GM12878 (cell line): ENCODE measurements around the gene CRP. TPM values are rescaled to one million over a fixed set of nuclear protein-coding genes. Genes with fewer than 3 reads are reported as not detected.

Experiments
- ATAC-seq: fragments of 200-7000 bp; cut with Tn5 transposase; 3 replicates; pipeline ENCODE4 v1.9.1; 2020; ENCODE audit warnings: mild to moderate bottlenecking, moderate library complexity
- BruUV-seq: library from RNA; stranded (reverse); fragments of 400-500 nt; replicated peaks from 2 replicates; lab custom pipeline; 2021; lab: Mats Ljungman, UMichigan
- CTCF ChIA-PET: fragments of 300-600 bp; sonication (Branson Sonifier 250); formaldehyde crosslinking; extraction: SDS; loops from one replicate; lab custom pipeline; 2021; ENCODE audit warnings: inconsistent platforms; lab: Yijun Ruan, JAX
- POLR2A ChIA-PET: fragments of 350-600 bp; formaldehyde crosslinking; extraction: SDS; loops from one replicate; lab custom pipeline; 2021; ENCODE audit warnings: inconsistent platforms; lab: Charles Lee
- RAD21 ChIA-PET: fragments of 300-600 bp; sonication (Branson Sonifier 250); formaldehyde crosslinking; loops from one replicate; lab custom pipeline; 2023; ENCODE audit warnings: antibody characterized with exemption; ENCODE audit not compliant: unreplicated experiment; lab: Charles Lee
- SMC1A ChIA-PET: fragments of 300-600 bp; sonication (Branson Sonifier 250); formaldehyde crosslinking; loops from one replicate; lab custom pipeline; 2023; ENCODE audit not compliant: unreplicated experiment, uncharacterized antibody; lab: Charles Lee
- DNase-seq: peaks from one replicate; pipeline ENCODE4 v3.0.0-alpha.2; 2011; ENCODE audit warnings: low read depth, low spot score
- FAIRE-seq: peaks from 3 replicates; lab custom pipeline; 2011; peaks lifted over from hg19 to GRCh38; lab: Jason Lieb, UNC
- H2AFZ ChIP-seq: 2 replicates; pipeline ENCODE4 v1.6.0; 2011; ENCODE audit warnings: low read depth, low read length, control low read depth; ENCODE audit not compliant: control insufficient read depth
- H3K27ac ChIP-seq: 2 replicates; pipeline ENCODE4 v1.5.1; 2011; ENCODE audit warnings: control low read depth; ENCODE audit not compliant: control insufficient read depth, insufficient read depth
- H3K27me3 ChIP-seq, 2 experiments: replicated peaks in 1 of 2; 2 replicates each; pipeline versions ENCODE4 v1.6.0 to v1.6.1; 2011; ENCODE audit warnings: low read length in 1 of 2; ENCODE audit not compliant: control insufficient read depth in 2 of 2, insufficient read depth in 2 of 2
- H3K36me3 ChIP-seq, 2 experiments: 2 replicates each; pipeline ENCODE4 v1.5.1; 2011; ENCODE audit warnings: low read length in 1 of 2; ENCODE audit not compliant: control insufficient read depth in 2 of 2, insufficient read depth in 2 of 2
- H3K4me1 ChIP-seq: 2 replicates; pipeline ENCODE4 v1.6.1; 2011; ENCODE audit warnings: mild to moderate bottlenecking, low read length, moderate library complexity, mixed read lengths; ENCODE audit not compliant: control insufficient read depth, insufficient read depth
- H3K4me2 ChIP-seq: 2 replicates; pipeline ENCODE4 v1.6.0; 2011; ENCODE audit warnings: control low read depth; ENCODE audit not compliant: control insufficient read depth, insufficient read depth
- H3K4me3 ChIP-seq: fragments of 200-600 bp; sonication (generic); 2 replicates; pipeline ENCODE4 v1.5.1; 2016
- H3K79me2 ChIP-seq: 2 replicates; pipeline ENCODE4 v1.6.0; 2011; ENCODE audit warnings: low read length; ENCODE audit not compliant: control insufficient read depth, insufficient read depth
- H3K9ac ChIP-seq: 2 replicates; pipeline ENCODE4 v1.8.0; 2011; ENCODE audit warnings: low read length, control low read depth, mixed read lengths; ENCODE audit not compliant: control insufficient read depth, insufficient read depth
- H3K9me3 ChIP-seq: replicated peaks from 3 replicates; pipeline ENCODE4 v1.5.1; 2011; ENCODE audit warnings: mild to moderate bottlenecking, low read length; ENCODE audit not compliant: control insufficient read depth, insufficient read depth
- H4K20me1 ChIP-seq: 2 replicates; pipeline ENCODE4 v1.6.0; 2011; ENCODE audit not compliant: control insufficient read depth, insufficient read depth
- BACH1 ChIP-seq: fragments of 450-650 bp; IDR thresholded peaks from 2 replicates; pipeline ENCODE4 v1.6.1; 2017; ENCODE audit warnings: mild to moderate bottlenecking, borderline replicate concordance
- HCFC1 ChIP-seq: fragments of 150-350 bp; IDR thresholded peaks from 2 replicates; pipeline ENCODE4 v1.6.1; 2014; ENCODE audit warnings: low read length
- NR2F1 ChIP-seq: fragments of 450-650 bp; conservative IDR thresholded peaks from 2 replicates; pipeline ENCODE4 v1.6.1; 2017; ENCODE audit warnings: mild to moderate bottlenecking
- RFX5 ChIP-seq: IDR thresholded peaks from 2 replicates; pipeline ENCODE4 v1.6.1; 2011; ENCODE audit warnings: low read depth, low read length, improper control_type of control experiment
- SREBF2 ChIP-seq: IDR thresholded peaks from 2 replicates; pipeline ENCODE4 v1.6.1; 2012; ENCODE audit warnings: mild to moderate bottlenecking, low read length
- TBL1XR1 ChIP-seq: IDR thresholded peaks from 2 replicates; pipeline ENCODE4 v1.6.1; 2012; ENCODE audit warnings: low read depth, low read length, improper control_type of control experiment
- WGBS: methylation state at CpG from one replicate; pipeline ENCODE4 v1.1.6; 2016; ENCODE audit warnings: low lambda C conversion rate; ENCODE audit not compliant: insufficient replicate concordance, insufficient coverage; ENCODE audit errors: missing lambda C conversion rate; 5-methylcytosine and 5-hydroxymethylcytosine counted together
- in situ Hi-C: fragments of 300-500 bp; cut with MboI; formaldehyde crosslinking; loops from 9 replicates; pipeline ENCODE4 v1.14.3; 2018; ENCODE audit warnings: mixed read lengths
- intact Hi-C: fragments of 100-400 bp; cut with micrococcal nuclease; formaldehyde crosslinking; loops from one replicate; pipeline ENCODE4 v1.14.2; 2022; ENCODE audit not compliant: unreplicated experiment
- polyA plus RNA-seq, 11 experiments: library from polyadenylated mRNA; depleted of rRNA in 4 of 11; unstranded in 6 of 11; stranded (reverse) in 5 of 11; fragments of >200 nt; fragmentation: Nextera tagmentation in 4 of 11; fragmentation: Illumina TruSeq in 1 of 11; extraction: Ambion mirVana in 4 of 11; extraction: Trizol in 1 of 11; gene quantifications; 1 replicate in 1 of 11; 2 replicates in 10 of 11; pipeline versions ENCODE4 v1.2.1 to v1.2.3, GENCODE V29; 2011 to 2016; ENCODE audit warnings: inconsistent platforms in 2 of 11, missing spikeins in 2 of 11, low read depth in 1 of 11
- total RNA-seq, 4 experiments: library from RNA; depleted of rRNA in 3 of 4; stranded (reverse); fragments of >200 nt in 3 of 4; fragmentation: Illumina TruSeq in 1 of 4; extraction: Trizol in 1 of 4; gene quantifications; 2 replicates each; pipeline versions ENCODE4 v1.2.1 to v1.2.3, GENCODE V29; 2013 to 2021
- TF ChIP-seq, protein P1 (sequence below): fragments of 150-350 bp; IDR thresholded peaks from 2 replicates; pipeline ENCODE4 v1.6.1; 2014; ENCODE audit warnings: mild to moderate bottlenecking, low read depth, low read length

The CRP gene
- total and polyA plus RNA-seq, 10 of the 15 experiments (the other 5 are each of a cell fraction or from before 2014, with no cell fraction given): 0.54 TPM; not detected in 9

DNA sequence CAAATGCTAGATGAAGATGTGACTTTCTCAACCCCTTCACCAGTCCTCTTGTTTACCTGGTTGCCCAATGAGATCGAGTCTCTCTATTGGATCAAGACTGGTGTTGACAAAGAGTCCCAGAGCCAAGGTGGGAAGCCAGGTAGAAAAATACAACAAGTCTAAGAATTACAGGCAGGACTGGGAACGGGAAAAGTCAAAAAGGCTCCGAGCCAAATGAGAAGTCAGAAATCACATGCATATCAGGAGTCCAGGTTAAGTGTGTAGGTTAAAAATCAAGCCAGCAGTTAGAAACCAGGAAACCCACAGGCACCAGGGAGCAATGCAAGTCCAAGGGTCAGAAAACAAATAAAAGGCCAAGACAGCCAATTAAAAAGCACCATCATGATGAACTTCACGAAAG, 39.0 kb upstream of the CRP start (continued):
- TF ChIP-seq, protein P1, sequence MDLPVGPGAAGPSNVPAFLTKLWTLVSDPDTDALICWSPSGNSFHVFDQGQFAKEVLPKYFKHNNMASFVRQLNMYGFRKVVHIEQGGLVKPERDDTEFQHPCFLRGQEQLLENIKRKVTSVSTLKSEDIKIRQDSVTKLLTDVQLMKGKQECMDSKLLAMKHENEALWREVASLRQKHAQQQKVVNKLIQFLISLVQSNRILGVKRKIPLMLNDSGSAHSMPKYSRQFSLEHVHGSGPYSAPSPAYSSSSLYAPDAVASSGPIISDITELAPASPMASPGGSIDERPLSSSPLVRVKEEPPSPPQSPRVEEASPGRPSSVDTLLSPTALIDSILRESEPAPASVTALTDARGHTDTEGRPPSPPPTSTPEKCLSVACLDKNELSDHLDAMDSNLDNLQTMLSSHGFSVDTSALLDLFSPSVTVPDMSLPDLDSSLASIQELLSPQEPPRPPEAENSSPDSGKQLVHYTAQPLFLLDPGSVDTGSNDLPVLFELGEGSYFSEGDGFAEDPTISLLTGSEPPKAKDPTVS: no peak
- TF ChIP-seq TBL1XR1 (no peak), BACH1 (no peak), RFX5 (no peak), SREBF2 (no peak)

GRCh38 chr1:159752135-159752580, 37.8 kb upstream of the CRP start:
- Histone ChIP-seq H3K36me3 (no peaks in the 10 kb centered on the region), H4K20me1 (no peaks in the 10 kb centered on the region), H3K79me2 (no peaks in the 10 kb centered on the region)
- SMC1A ChIA-PET: no interaction called here
- POLR2A ChIA-PET: interaction anchor here (0.6 kb wide), 2 partner anchors 64 to 488 kb away, joined by 3 to 5 read pairs; no protein-coding TSS in a partner anchor
- FAIRE-seq: no peak
- CTCF ChIA-PET: interaction anchor here (0.7 kb wide), 1 partner anchor 58 kb away, joined by 3 read pairs; no protein-coding TSS in a partner anchor
- 24% methylated on average over 4 of the region's 4 CpGs for WGBS
- intact Hi-C loops: no loop called here
- TF ChIP-seq NR2F1 (no peak), HCFC1 (no peak)
- TF ChIP-seq, all 136 proteins: peak for 0
- Histone ChIP-seq H3K4me3 (no peak overlapping the region), H3K27me3 (no peaks in the 10 kb centered on the region), H3K27ac (no peak overlapping the region), H3K4me1 (no peaks in the 10 kb centered on the region), H3K4me2 (no peak overlapping the region), H3K9ac (no peak overlapping the region), H3K9me3 (no peaks in the 10 kb centered on the region), H2AFZ (no peak overlapping the region)
- DNase-seq (no peak), ATAC-seq (no peak)
- no TSS peak for BruUV-seq
- in situ Hi-C loops: no loop called here
- RAD21 ChIA-PET: no interaction called here
